Body of pancreas (tissue), 4 donors: ENCODE results near the gene TCP11X1. TPM values are rescaled to one million over a fixed set of nuclear protein-coding genes. Genes with fewer than 3 reads are reported as not detected.
"Not testable (repeated sequence)": the region's sequence is repeated elsewhere in the genome, so short reads cannot be mapped to it uniquely, and the experiment has no call there.

Source experiments
- ATAC-seq: fragments of 150-250 bp; one replicate; pipeline ENCODE4 v1.9.1; 2016
- DNase-seq, 4 donors: peaks; one replicate each; pipeline ENCODE4 v3.0.0-alpha.2; 2019
- H3K27ac ChIP-seq, 4 donors: fragments of 200-600 bp; sonication (generic); 1 replicate in 3 of 4; 2 replicates in 1 of 4; pipeline versions ENCODE4 v1.5.1 to v1.6.1; 2016 to 2019; ENCODE audit warnings: mild to moderate bottlenecking in 1 of 4, mixed read lengths in 1 of 4, moderate library complexity in 1 of 4
- H3K27me3 ChIP-seq, 2 donors: fragments of 200-600 bp; sonication (generic); one replicate each; pipeline ENCODE4 v1.6.0; 2016; ENCODE audit warnings: mild to moderate bottlenecking in 1 of 2
- H3K36me3 ChIP-seq, 2 donors: fragments of 200-600 bp; sonication (generic); replicated peaks in 1 of 2; 2 replicates each; pipeline ENCODE4 v1.5.1; 2016; ENCODE audit warnings: low read depth in 2 of 2; ENCODE audit not compliant: insufficient read depth in 1 of 2
- H3K4me1 ChIP-seq: fragments of 200-600 bp; sonication (generic); one replicate; pipeline ENCODE4 v1.6.0; 2016
- H3K4me3 ChIP-seq, 2 donors: fragments of 200-600 bp; sonication (generic); 1 replicate in 1 of 2; 2 replicates in 1 of 2; pipeline ENCODE4 v1.5.1; 2016 to 2019
- H3K9me3 ChIP-seq, 3 donors: fragments of 200-600 bp; sonication (generic); 1 replicate in 2 of 3; 2 replicates in 1 of 3; pipeline ENCODE4 v1.5.1; 2016
- POLR2A ChIP-seq, 3 donors: fragments of 450-650 bp; IDR thresholded peaks; one replicate each; pipeline ENCODE4 v1.6.1; 2016; ENCODE audit warnings: antibody characterized with exemption in 3 of 3, mild to moderate bottlenecking in 2 of 3
- WGBS, 2 donors: methylation state at CpG; one replicate each; pipeline ENCODE4 v1.1.5; 2017; 5-methylcytosine and 5-hydroxymethylcytosine counted together
- intact Hi-C: fragments of 100-400 bp; cut with DNase I; formaldehyde crosslinking; loops from one replicate; pipeline ENCODE4 v1.15.1; 2023
- total RNA-seq, 2 donors: library from RNA; depleted of rRNA; stranded (reverse); fragments of >200 nt; gene quantifications; one replicate each; pipeline ENCODE4 v1.1.0, GENCODE V29; 2016
- TF ChIP-seq, protein P1 (sequence below), 7 experiments: fragments of 450-650 bp in 4 of 7; fragments of 200-600 bp in 3 of 7; sonication (generic) in 3 of 7; IDR thresholded peaks; one replicate each; pipeline ENCODE4 v1.5.1; 2016 to 2019; ENCODE audit warnings: antibody characterized with exemption in 7 of 7

TCP11X1 gene
- not detected for total RNA-seq

DNA sequence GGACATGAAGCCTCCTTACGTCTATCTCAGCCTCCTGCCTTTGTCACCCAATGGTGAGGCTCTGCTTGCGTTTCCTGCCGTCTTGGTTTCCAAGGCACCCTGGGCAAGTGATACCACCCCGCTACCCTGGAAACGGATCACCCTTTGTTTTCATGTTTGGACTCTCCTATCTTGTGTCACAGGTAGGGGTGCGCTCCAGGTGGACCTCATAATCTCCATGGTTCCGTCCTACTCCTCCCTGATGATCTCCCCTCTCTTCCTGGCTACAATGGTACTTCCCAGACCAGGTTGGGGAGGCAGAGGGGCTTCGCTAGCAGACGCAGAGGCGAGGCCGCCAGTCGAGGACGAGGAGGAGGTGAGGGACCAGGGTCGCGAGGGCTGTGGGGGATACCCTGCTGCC is at the start of gene TCP11X1:
TCP11X1 (plus strand) TSS at position 316 of the 400 bp plus-strand sequence.
- WGBS, 2 donors = no CpG with 5 or more reads among the region's 15 CpGs
- H3K4me3 ChIP-seq, H3K27me3 ChIP-seq, H3K4me1 ChIP-seq, DNase-seq, ATAC-seq, H3K9me3 ChIP-seq, H3K27ac ChIP-seq, H3K36me3 ChIP-seq, intact Hi-C loops: not testable (repeated sequence)

DNA sequence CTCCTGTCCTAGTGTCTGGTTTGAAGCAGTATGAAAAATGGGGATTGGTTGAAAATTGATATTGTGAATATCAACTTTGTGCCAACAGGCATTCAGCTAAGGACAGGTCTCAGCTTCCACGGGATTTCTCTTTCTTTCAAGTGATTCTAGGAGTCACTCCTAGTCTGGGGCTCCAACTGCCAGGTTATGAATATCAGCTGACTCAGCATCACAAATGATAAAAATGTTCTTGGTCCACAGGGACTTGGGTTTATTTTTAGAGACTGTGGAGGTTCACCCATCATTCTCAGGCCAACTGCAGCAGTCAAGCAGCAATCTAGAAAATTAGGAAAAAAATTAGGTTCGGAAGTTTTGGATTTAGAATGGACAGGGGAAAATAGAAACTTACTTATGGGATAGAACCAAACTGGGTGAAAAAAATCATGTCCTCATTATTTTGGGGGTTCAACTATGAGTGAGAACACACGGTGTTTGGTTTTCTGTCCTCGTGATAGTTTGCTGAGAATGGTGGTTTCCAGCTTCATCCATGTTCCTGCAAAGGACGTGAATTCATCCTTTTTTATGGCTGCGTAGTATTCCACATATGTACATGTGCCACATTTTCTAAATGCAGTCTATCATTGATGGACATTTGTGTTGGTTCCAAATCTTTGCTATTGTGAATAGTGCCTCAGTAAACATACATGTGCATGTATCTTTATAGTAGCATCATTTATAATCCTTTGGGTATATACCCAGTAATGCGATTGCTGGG is 29.0 kb upstream of the TCP11X1 start:
- WGBS, 2 donors = 77 to 79% methylated on average over 5 to 7 of the region's 7 CpGs
- TF ChIP-seq POLR2A (IDR thresholded peaks at IDR 0.05) = no peak
- TF ChIP-seq, protein P1, sequence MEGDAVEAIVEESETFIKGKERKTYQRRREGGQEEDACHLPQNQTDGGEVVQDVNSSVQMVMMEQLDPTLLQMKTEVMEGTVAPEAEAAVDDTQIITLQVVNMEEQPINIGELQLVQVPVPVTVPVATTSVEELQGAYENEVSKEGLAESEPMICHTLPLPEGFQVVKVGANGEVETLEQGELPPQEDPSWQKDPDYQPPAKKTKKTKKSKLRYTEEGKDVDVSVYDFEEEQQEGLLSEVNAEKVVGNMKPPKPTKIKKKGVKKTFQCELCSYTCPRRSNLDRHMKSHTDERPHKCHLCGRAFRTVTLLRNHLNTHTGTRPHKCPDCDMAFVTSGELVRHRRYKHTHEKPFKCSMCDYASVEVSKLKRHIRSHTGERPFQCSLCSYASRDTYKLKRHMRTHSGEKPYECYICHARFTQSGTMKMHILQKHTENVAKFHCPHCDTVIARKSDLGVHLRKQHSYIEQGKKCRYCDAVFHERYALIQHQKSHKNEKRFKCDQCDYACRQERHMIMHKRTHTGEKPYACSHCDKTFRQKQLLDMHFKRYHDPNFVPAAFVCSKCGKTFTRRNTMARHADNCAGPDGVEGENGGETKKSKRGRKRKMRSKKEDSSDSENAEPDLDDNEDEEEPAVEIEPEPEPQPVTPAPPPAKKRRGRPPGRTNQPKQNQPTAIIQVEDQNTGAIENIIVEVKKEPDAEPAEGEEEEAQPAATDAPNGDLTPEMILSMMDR (IDR thresholded peaks at IDR 0.05) = no peak
- DNase-seq = no peak
- ATAC-seq = no peak
- no peaks in the 10 kb centered on the region for H3K9me3 ChIP-seq
- no peaks in the 10 kb centered on the region for H3K27me3 ChIP-seq
- no peaks in the 10 kb centered on the region for H3K4me1 ChIP-seq
- no peaks in the 10 kb centered on the region for H3K36me3 ChIP-seq
- H3K4me3 ChIP-seq = no peak overlapping the region
- intact Hi-C loops = no loop called here
- H3K27ac ChIP-seq = no peak overlapping the region

DNA sequence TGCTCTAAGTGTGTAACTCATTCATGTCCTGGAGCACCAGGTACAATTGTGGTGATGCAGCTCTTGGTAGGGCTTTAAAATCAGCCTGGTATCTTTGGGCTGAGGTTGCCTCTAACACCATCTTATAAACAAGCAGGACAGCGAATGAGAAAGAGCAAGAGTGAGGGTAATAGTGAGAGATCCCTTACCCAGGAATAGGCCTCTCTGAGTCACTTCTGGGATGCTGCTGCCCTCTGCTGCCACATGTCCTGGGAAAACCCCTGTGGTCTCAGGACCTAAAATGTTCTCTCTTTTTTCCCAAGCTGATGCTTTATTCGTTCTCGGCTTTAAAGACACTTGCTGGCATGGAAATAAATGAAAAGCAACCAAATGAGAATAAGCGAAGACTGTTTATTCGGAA is 7.2 kb upstream of the TCP11X1 start:
- no CpG with 5 or more reads among the region's 5 CpGs for WGBS, 2 donors
- ATAC-seq, H3K36me3 ChIP-seq: not testable (repeated sequence)

GRCh38 chrX:102216497-102216896 is 1.4 kb downstream of the TCP11X1 start:
- no CpG with 5 or more reads among the region's 3 CpGs for WGBS, 2 donors
- H3K27ac ChIP-seq, DNase-seq, H3K9me3 ChIP-seq, H3K4me3 ChIP-seq, H3K27me3 ChIP-seq, intact Hi-C loops, H3K36me3 ChIP-seq, ATAC-seq, H3K4me1 ChIP-seq: not testable (repeated sequence)

More for the DNA sequence above, 7.2 kb upstream of the TCP11X1 start:
- H3K4me3 ChIP-seq, H3K27ac ChIP-seq, H3K9me3 ChIP-seq, DNase-seq, intact Hi-C loops, H3K27me3 ChIP-seq, H3K4me1 ChIP-seq: not testable (repeated sequence)

DNA sequence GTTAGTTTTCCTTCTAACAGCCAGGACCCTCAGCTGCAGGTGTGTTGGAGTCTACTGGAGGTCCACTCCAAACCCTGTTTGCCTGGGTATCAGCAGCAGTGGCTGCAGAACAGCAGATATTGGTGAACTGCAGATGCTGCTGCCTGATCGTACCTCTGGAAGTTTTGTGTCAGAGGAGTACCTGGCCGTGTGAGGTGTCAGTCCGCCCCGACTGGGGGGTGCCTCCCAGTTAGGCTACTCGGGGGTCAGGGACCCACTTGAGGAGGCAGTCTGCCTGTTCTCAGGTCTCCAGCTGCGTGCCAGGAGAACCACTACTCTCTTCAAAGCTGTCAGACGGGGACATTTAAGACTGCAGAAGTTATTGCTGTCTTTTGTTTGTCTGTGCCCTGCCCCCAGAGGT is 20.6 kb downstream of the TCP11X1 start:
- intact Hi-C loops, H3K27me3 ChIP-seq, H3K36me3 ChIP-seq, H3K9me3 ChIP-seq, ATAC-seq, H3K27ac ChIP-seq, DNase-seq, H3K4me1 ChIP-seq, H3K4me3 ChIP-seq: not testable (repeated sequence)
- no CpG with 5 or more reads among the region's 7 CpGs for WGBS, 2 donors

DNA sequence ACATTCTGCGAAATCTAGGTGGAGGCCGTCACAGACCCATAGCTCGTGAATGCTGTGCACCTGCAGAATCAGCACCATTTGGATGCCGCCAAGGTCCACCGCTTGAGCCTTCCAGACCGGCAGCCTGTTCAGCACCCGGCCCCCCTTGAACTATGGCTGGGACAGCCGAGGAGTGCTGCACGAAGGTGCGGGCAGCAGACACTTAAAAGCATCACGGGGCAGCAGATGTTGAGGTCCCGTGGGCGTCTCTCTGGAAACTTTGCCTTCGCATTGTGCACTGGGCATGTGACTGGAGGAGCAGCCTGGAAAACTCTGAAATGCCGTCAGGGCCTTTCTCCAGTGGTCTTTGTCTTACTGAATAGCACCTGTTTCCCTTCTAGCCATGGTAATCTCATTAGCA is 25.2 kb downstream of the TCP11X1 start:
- H3K27me3 ChIP-seq, H3K36me3 ChIP-seq, intact Hi-C loops, H3K4me1 ChIP-seq, H3K27ac ChIP-seq, H3K4me3 ChIP-seq, H3K9me3 ChIP-seq, DNase-seq, ATAC-seq: not testable (repeated sequence)
- WGBS, 2 donors = 60% methylated on average over 1 of the region's 15 CpGs; no CpG with 5 or more reads in 1 of the 2 donors

- intact Hi-C loops, ATAC-seq, H3K9me3 ChIP-seq, H3K36me3 ChIP-seq, DNase-seq, H3K4me3 ChIP-seq, H3K27ac ChIP-seq, H3K4me1 ChIP-seq, H3K27me3 ChIP-seq: not testable (repeated sequence)
- no CpG with 5 or more reads among the region's 9 CpGs for WGBS, 2 donors
These were observed 31.8 kb downstream of the TCP11X1 start, which contains the start of gene NXF2 for GRCh38 chrX:102246893-102247292. TSS of gene NXF2 (plus strand) at chrX:102247167. CDS start at chrX:102307079, 59,912 bp downstream.

- H3K9me3 ChIP-seq, H3K4me3 ChIP-seq, DNase-seq, H3K27me3 ChIP-seq, H3K4me1 ChIP-seq, H3K27ac ChIP-seq, H3K36me3 ChIP-seq, intact Hi-C loops, ATAC-seq: not testable (repeated sequence)
- no CpG with 5 or more reads among the region's 4 CpGs for WGBS, 2 donors
These were observed 57.1 kb downstream of the TCP11X1 start for GRCh38 chrX:102272231-102272630.

Other genes with a start within 250 kb of the TCP11X1 start
- 1 to 10 TPM; 1.3 to 2.3 TPM for gene TCEAL2, start 89.6 kb upstream of the TCP11X1 start, total RNA-seq
- gene TCEAL6, start 72.8 kb upstream of the TCP11X1 start, total RNA-seq = not detected
- gene BEX5, start 59.3 kb upstream of the TCP11X1 start, total RNA-seq = 1 to 10 TPM; 4.3 to 7.0 TPM
- not detected for gene NXF2, start 31.9 kb downstream of the TCP11X1 start, total RNA-seq
- gene NXF2B, start 224.7 kb downstream of the TCP11X1 start, total RNA-seq = not detected